ENCODE measurements around the gene SERPINA4.

Gene SERPINA4

DNA sequence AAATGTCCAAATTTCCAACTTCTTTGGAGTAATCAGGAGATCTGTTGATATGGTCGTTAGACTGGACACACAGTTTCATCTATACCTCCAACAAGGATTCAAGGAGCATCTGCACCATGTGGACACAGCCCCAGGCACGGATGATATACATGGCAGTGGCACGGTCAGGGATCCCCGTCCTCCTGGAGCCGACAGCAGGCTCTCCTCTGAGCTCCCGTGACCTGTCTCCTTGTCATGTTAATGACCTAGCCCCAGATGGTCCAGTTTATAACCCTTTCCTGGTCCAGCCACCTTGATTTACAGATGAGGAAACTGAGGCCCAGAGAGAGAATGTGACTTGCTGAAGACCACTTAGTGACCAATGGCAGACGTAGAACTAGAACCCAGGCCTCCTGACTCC, 16.5 kb upstream of the SERPINA4 start:
- no peaks in the 10 kb centered on the region for H3K79me2 ChIP-seq (ENCODE audit: insufficient read depth, low read length)
- H3F3A ChIP-seq (ENCODE audit: insufficient read depth) = no peaks in the 10 kb centered on the region
- H4K20me1 ChIP-seq (ENCODE audit: low read depth, low read length) = no peaks in the 10 kb centered on the region
- no peaks in the 10 kb centered on the region for H3K27me3 ChIP-seq (ENCODE audit: low read length)
- H3K27ac ChIP-seq (ENCODE audit: low read depth, low read length) = no peak overlapping the region
- no peak overlapping the region for H2AFZ ChIP-seq (ENCODE audit: low read depth, low read length, severe bottlenecking)
- H3K4me3 ChIP-seq (ENCODE audit: insufficient read depth, low read length, poor library complexity, severe bottlenecking) = no peak overlapping the region
- H3K4me2 ChIP-seq (ENCODE audit: low read depth, low read length, poor library complexity, severe bottlenecking) = no peak overlapping the region
- TF ChIP-seq CTCF (IDR thresholded peaks at IDR 0.05; ENCODE audit: insufficient read depth, low read length, poor library complexity, severe bottlenecking) = no peak
- no peak for TF ChIP-seq EZH2phosphoT487 (conservative IDR thresholded peaks at IDR 0.05; ENCODE audit: low read length)
- no peaks in the 10 kb centered on the region for H3K36me3 ChIP-seq (ENCODE audit: low read length)
- H3K9me2 ChIP-seq (replicated peaks; ENCODE audit: insufficient read depth, low read length) = no peaks in the 10 kb centered on the region
- H3K9ac ChIP-seq (ENCODE audit: low read length) = no peak overlapping the region
- H3K9me3 ChIP-seq (ENCODE audit: insufficient read depth, low read length) = no peaks in the 10 kb centered on the region

GRCh38 chr14:94545131-94545841, 16.0 kb upstream of the SERPINA4 start:
- Histone ChIP-seq H3K9ac (ENCODE audit: low read length) (no peak overlapping the region), H3K27ac (ENCODE audit: low read depth, low read length) (no peak overlapping the region), H3K79me2 (ENCODE audit: insufficient read depth, low read length) (no peaks in the 10 kb centered on the region), H3K9me2 (replicated peaks; ENCODE audit: insufficient read depth, low read length) (no peaks in the 10 kb centered on the region), H3K36me3 (ENCODE audit: low read length) (no peaks in the 10 kb centered on the region), H3K27me3 (ENCODE audit: low read length) (no peaks in the 10 kb centered on the region), H2AFZ (ENCODE audit: low read depth, low read length, severe bottlenecking) (no peak overlapping the region), H3F3A (ENCODE audit: insufficient read depth) (no peaks in the 10 kb centered on the region), H3K4me2 (ENCODE audit: low read depth, low read length, poor library complexity, severe bottlenecking) (no peak overlapping the region), H3K4me3 (ENCODE audit: insufficient read depth, low read length, poor library complexity, severe bottlenecking) (no peak overlapping the region), H4K20me1 (ENCODE audit: low read depth, low read length) (no peaks in the 10 kb centered on the region), H3K9me3 (ENCODE audit: insufficient read depth, low read length) (no peaks in the 10 kb centered on the region)
- TF ChIP-seq EZH2phosphoT487 (conservative IDR thresholded peaks at IDR 0.05; ENCODE audit: low read length) (no peak), CTCF (IDR thresholded peaks at IDR 0.05; ENCODE audit: insufficient read depth, low read length, poor library complexity, severe bottlenecking) (no peak)

GRCh38 chr14:94547151-94547680, 14.0 kb upstream of the SERPINA4 start:
- Histone ChIP-seq H3K9me3 (ENCODE audit: insufficient read depth, low read length) (no peaks in the 10 kb centered on the region), H3K27me3 (ENCODE audit: low read length) (no peaks in the 10 kb centered on the region), H3K79me2 (ENCODE audit: insufficient read depth, low read length) (no peaks in the 10 kb centered on the region), H3K4me3 (ENCODE audit: insufficient read depth, low read length, poor library complexity, severe bottlenecking) (no peak overlapping the region), H3K4me2 (ENCODE audit: low read depth, low read length, poor library complexity, severe bottlenecking) (no peak overlapping the region), H3F3A (ENCODE audit: insufficient read depth) (no peaks in the 10 kb centered on the region), H2AFZ (ENCODE audit: low read depth, low read length, severe bottlenecking) (no peak overlapping the region), H4K20me1 (ENCODE audit: low read depth, low read length) (no peaks in the 10 kb centered on the region), H3K9me2 (replicated peaks; ENCODE audit: insufficient read depth, low read length) (no peaks in the 10 kb centered on the region), H3K27ac (ENCODE audit: low read depth, low read length) (no peak overlapping the region), H3K9ac (ENCODE audit: low read length) (no peak overlapping the region), H3K36me3 (ENCODE audit: low read length) (no peaks in the 10 kb centered on the region)
- TF ChIP-seq CTCF (IDR thresholded peaks at IDR 0.05; ENCODE audit: insufficient read depth, low read length, poor library complexity, severe bottlenecking) = no peak
- no peak for TF ChIP-seq EZH2phosphoT487 (conservative IDR thresholded peaks at IDR 0.05; ENCODE audit: low read length)

Measured in SU-DHL-6 (cell line).